GM21381 (cell line): ENCODE results near the gene MAN1C1.

Experiments used
- ATAC-seq: cut with Tn5 transposase; IDR thresholded peaks from one replicate; pipeline ENCODE4 v1.9.1; 2021; ENCODE audit warnings: mild to moderate bottlenecking, moderate library complexity; ENCODE audit not compliant: unreplicated experiment

Gene MAN1C1

GRCh38 chr1:25795946-25796810 is 179.6 kb downstream of the MAN1C1 start:
- ATAC-seq: no peak

- no peak for ATAC-seq
These were observed 180.3 kb downstream of the MAN1C1 start for GRCh38 chr1:25796811-25797458.

- ATAC-seq: no peak
These were observed 181.3 kb downstream of the MAN1C1 start for GRCh38 chr1:25797939-25798338.

GRCh38 chr1:25798666-25799351 is 182.2 kb downstream of the MAN1C1 start:
- ATAC-seq: no peak

GRCh38 chr1:25799352-25799934 is 182.9 kb downstream of the MAN1C1 start:
- no peak for ATAC-seq

GRCh38 chr1:25799935-25800702 is 183.5 kb downstream of the MAN1C1 start, which contains the start of gene SELENON:
SELENON (plus strand) TSS chr1:25800193; CDS start chr1:25800231, 38 bp downstream.
- ATAC-seq: no peak

- ATAC-seq: no peak
These were observed 184.2 kb downstream of the MAN1C1 start for GRCh38 chr1:25800703-25801377.

- ATAC-seq: no peak
These were observed 186.3 kb downstream of the MAN1C1 start for GRCh38 chr1:25802915-25803314.

- ATAC-seq: no peak
These were observed 186.8 kb downstream of the MAN1C1 start for GRCh38 chr1:25803368-25803767.

- no peak for ATAC-seq
These were observed 187.8 kb downstream of the MAN1C1 start for GRCh38 chr1:25804244-25804963.

- no peak for ATAC-seq
These were observed 188.6 kb downstream of the MAN1C1 start for GRCh38 chr1:25804964-25805862.

GRCh38 chr1:25805863-25806225 is 189.3 kb downstream of the MAN1C1 start:
- no peak for ATAC-seq

- no peak for ATAC-seq
These were observed 189.8 kb downstream of the MAN1C1 start for GRCh38 chr1:25806418-25806817.

- no peak for ATAC-seq
These were observed 191.1 kb downstream of the MAN1C1 start for GRCh38 chr1:25807480-25808390.

- no peak for ATAC-seq
These were observed 192.1 kb downstream of the MAN1C1 start for GRCh38 chr1:25808481-25809244.

GRCh38 chr1:25809283-25809926 is 192.8 kb downstream of the MAN1C1 start:
- no peak for ATAC-seq
